Fibroblast of the aortic adventitia (primary cell): ENCODE measurements around the gene USP2. TPM values are rescaled to one million over a fixed set of nuclear protein-coding genes. Genes with fewer than 3 reads are reported as not detected.

ENCODE experiments used
- DNase-seq: peaks from one replicate; pipeline ENCODE4 v3.0.0-alpha.2; 2010; ENCODE audit warnings: low read depth
- H3K4me3 ChIP-seq: 2 replicates; pipeline ENCODE4 v1.5.1; 2011; ENCODE audit warnings: low read depth, mild to moderate bottlenecking, control low read depth, low read length, moderate library complexity
- total RNA-seq: library from RNA; depleted of rRNA; stranded (reverse); fragments of >200 nt; gene quantifications from 2 replicates; pipeline ENCODE4 v1.2.3, GENCODE V29; 2012; ENCODE audit warnings: low replicate concordance
- TF ChIP-seq, protein P1 (sequence below): IDR thresholded peaks from 2 replicates; pipeline ENCODE4 v1.5.1; 2011; ENCODE audit warnings: mild to moderate bottlenecking, low read length, control low read depth, inconsistent platforms; ENCODE audit not compliant: insufficient read depth

USP2 gene
- total RNA-seq, 1 donor = 0.36 TPM

DNA sequence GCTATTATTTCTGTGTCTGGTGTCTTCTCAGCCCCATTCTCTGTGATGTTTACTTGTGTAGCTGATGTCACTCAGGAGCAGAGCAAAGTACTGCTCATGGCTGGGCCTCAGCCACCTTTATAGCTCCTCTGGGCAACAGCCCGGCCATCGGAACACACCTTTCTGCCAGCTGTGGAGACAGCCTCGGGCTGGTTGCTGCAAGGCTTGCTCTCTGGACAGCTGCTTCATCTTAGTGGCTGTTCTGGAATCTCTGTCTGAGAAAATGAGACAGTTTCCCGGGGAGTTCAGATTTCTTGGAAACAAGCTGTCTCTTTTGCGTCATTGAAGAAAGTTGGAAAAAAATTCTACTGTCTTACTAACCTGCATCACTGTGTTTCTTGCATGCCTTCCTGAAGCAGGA, 21.5 kb upstream of the USP2 start:
- DNase-seq = peak; percentile 20
- no peak overlapping the region for H3K4me3 ChIP-seq
- TF ChIP-seq, protein P1, sequence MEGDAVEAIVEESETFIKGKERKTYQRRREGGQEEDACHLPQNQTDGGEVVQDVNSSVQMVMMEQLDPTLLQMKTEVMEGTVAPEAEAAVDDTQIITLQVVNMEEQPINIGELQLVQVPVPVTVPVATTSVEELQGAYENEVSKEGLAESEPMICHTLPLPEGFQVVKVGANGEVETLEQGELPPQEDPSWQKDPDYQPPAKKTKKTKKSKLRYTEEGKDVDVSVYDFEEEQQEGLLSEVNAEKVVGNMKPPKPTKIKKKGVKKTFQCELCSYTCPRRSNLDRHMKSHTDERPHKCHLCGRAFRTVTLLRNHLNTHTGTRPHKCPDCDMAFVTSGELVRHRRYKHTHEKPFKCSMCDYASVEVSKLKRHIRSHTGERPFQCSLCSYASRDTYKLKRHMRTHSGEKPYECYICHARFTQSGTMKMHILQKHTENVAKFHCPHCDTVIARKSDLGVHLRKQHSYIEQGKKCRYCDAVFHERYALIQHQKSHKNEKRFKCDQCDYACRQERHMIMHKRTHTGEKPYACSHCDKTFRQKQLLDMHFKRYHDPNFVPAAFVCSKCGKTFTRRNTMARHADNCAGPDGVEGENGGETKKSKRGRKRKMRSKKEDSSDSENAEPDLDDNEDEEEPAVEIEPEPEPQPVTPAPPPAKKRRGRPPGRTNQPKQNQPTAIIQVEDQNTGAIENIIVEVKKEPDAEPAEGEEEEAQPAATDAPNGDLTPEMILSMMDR = no peak

DNA sequence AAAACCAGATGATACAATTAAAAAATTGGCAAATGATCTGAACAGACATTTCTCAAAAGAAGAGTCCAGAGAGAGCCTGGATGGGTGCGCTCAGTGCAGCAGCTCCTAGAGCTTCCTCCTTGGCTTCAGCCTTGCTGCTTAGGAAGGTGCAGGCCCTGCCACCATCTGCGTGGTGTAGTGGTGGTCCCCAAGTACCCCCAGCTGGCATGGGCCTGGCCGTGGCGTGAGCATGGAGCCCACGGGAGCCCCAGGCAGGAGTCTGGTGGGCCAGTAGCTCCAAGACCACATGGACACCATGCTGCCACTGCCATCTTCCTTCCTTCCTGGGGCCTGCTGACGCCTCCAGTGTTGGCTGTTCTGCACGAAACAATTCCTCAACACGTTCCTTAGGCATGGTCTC, 21.0 kb upstream of the USP2 start:
- no peak overlapping the region for H3K4me3 ChIP-seq
- TF ChIP-seq, protein P1 = no peak

DNA sequence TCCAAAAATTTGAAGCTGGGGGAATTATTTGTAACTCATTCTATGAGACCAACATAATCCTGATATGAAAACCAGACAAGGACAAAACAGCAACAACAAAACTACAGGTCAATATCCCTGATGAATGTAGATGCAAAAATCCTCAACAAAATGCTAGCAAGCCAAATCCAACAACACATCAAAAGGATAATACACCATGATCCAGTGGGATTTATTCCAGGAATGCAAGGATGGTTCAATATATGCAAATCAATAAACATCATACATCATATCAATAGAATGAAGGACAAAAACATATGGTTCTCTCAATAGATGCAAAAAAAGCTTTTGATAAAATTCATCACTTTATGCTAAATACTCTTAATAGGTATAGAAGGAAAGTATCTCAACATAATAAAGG, 19.4 kb upstream of the USP2 start:
- no peak overlapping the region for H3K4me3 ChIP-seq
- TF ChIP-seq, protein P1 = no peak
- DNase-seq = no peak

More for the DNA sequence above, 21.0 kb upstream of the USP2 start:
- DNase-seq = no peak

DNA sequence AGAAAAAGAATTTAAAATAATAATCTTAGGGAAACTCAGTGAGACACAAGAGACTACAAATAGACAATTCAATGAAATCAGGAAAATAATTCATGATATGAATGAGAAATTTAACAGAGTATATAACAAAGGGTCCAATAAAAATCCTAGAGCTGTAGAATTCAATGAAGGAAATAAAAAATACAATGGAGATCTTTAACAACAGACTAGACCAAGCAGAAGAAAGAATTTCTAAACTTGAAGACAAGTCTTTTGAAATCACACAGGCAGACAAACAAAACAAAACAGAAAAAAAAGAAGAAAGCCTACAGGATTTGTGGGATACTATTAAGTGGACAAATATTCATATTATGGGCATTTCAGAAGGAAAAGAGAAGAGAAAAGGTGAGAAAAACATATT, 16.2 kb upstream of the USP2 start:
- DNase-seq = no peak
- TF ChIP-seq, protein P1 = no peak
- H3K4me3 ChIP-seq = no peak overlapping the region

GRCh38 chr11:119396835-119397234, 15.3 kb upstream of the USP2 start:
- no peak overlapping the region for H3K4me3 ChIP-seq
- DNase-seq = no peak
- TF ChIP-seq, protein P1 = no peak

DNA sequence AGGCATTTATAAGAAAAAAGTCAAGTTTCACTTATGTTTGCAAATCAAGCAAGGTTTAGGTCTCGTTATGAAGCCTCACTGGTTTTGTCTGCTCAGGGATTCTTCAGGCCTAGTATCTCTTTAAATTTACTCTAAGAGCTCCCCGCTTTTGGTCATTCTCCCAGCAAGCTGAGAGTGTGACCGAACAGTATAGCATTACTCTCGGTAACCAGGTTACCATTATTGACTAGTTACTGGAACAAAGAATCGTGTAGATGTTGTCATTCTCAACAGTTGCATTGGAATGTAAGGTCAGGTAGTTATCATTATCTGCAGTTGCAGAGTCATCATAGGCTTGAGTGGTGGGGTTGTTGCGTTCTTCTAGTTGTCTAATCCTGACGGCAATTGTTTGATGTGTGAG, 9.8 kb upstream of the USP2 start:
- DNase-seq = no peak
- H3K4me3 ChIP-seq = no peak overlapping the region
- TF ChIP-seq, protein P1 = no peak

- TF ChIP-seq, protein P1 = peak; percentile 48
- DNase-seq = no peak
- H3K4me3 ChIP-seq = no peak overlapping the region
Observed at GRCh38 chr11:119389611-119390254, 8.2 kb upstream of the USP2 start.
